ENCODE results near the gene ZNF862.

ZNF862 gene

GRCh38 chr7:149846436-149847046 is 8.4 kb downstream of the ZNF862 start:
- peak; percentile 31 for DNase-seq (ENCODE audit: low read depth)
- no peak for TF ChIP-seq POLR2A (IDR thresholded peaks at IDR 0.05; ENCODE audit: extremely low read depth, insufficient read length)
- no peak for TF ChIP-seq MYC (IDR thresholded peaks at IDR 0.05; ENCODE audit: low read depth, low read length)
- TF ChIP-seq, protein P1, sequence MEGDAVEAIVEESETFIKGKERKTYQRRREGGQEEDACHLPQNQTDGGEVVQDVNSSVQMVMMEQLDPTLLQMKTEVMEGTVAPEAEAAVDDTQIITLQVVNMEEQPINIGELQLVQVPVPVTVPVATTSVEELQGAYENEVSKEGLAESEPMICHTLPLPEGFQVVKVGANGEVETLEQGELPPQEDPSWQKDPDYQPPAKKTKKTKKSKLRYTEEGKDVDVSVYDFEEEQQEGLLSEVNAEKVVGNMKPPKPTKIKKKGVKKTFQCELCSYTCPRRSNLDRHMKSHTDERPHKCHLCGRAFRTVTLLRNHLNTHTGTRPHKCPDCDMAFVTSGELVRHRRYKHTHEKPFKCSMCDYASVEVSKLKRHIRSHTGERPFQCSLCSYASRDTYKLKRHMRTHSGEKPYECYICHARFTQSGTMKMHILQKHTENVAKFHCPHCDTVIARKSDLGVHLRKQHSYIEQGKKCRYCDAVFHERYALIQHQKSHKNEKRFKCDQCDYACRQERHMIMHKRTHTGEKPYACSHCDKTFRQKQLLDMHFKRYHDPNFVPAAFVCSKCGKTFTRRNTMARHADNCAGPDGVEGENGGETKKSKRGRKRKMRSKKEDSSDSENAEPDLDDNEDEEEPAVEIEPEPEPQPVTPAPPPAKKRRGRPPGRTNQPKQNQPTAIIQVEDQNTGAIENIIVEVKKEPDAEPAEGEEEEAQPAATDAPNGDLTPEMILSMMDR (IDR thresholded peaks at IDR 0.05; ENCODE audit: low read depth, low read length): no peak
- no peak for TF ChIP-seq MAX (IDR thresholded peaks at IDR 0.05; ENCODE audit: low read depth, low read length)
- no peak overlapping the region for H3K4me3 ChIP-seq (ENCODE audit: low read depth, low read length)

DNA sequence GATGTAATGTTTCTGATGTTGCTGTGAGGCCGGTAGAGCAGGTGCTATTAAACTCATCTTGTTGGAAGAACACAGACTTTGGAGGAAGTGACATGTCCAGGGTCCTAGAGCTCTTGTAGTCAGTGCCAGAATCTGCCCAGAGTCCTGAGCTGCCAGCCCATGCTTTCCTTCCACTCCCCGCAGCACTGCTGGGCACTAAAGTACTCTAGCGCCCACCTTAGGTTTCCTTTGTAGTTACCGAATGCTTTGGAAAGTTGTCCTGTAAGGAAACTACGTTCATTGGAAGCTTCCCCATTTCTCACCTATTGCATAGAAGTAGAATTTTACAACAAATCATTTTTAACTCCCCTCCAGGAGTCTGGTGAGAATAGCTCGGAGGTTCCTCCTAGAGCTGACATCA is 11.0 kb downstream of the ZNF862 start:
- no peak overlapping the region for H3K4me3 ChIP-seq (ENCODE audit: low read depth, low read length)

GRCh38 chr7:149850007-149850594 is 11.9 kb downstream of the ZNF862 start:
- TF ChIP-seq MAX (IDR thresholded peaks at IDR 0.05; ENCODE audit: low read depth, low read length): no peak
- TF ChIP-seq MYC (IDR thresholded peaks at IDR 0.05; ENCODE audit: low read depth, low read length): no peak
- DNase-seq (ENCODE audit: low read depth): no peak
- H3K4me3 ChIP-seq (ENCODE audit: low read depth, low read length): no peak overlapping the region

More for the DNA sequence above, 11.0 kb downstream of the ZNF862 start:
- TF ChIP-seq MYC (IDR thresholded peaks at IDR 0.05; ENCODE audit: low read depth, low read length): no peak
- TF ChIP-seq, protein P1 (IDR thresholded peaks at IDR 0.05; ENCODE audit: low read depth, low read length): peak; percentile 10
- DNase-seq (ENCODE audit: low read depth): no peak

DNA sequence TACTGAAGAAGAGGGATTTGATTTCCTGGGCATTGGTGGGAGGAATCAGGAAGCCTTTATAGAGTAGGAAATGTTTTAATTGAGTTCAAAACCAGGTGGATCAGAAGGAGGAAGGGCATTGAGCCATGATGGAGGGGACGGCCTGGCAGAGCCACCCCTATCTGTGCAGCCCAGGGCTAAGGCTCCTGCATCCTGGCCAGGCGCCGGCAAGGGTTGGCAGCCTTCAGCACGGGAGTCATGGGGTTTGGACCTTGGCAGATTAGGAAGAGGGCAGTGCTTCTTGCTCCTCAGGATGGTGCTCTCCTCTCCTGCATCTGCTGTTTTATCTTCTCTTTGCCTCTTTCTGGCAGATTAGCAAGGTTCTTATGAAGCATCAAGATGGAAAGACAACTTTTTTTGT is 12.5 kb downstream of the ZNF862 start:
- no peak overlapping the region for H3K4me3 ChIP-seq (ENCODE audit: low read depth, low read length)
- no peak for DNase-seq (ENCODE audit: low read depth)
- TF ChIP-seq MAX (IDR thresholded peaks at IDR 0.05; ENCODE audit: low read depth, low read length) (no peak), POLR2A (IDR thresholded peaks at IDR 0.05; ENCODE audit: extremely low read depth, insufficient read length) (no peak), MYC (IDR thresholded peaks at IDR 0.05; ENCODE audit: low read depth, low read length) (no peak)
- TF ChIP-seq, protein P1 (IDR thresholded peaks at IDR 0.05; ENCODE audit: low read depth, low read length): no peak

GRCh38 chr7:149851449-149851848 is 13.3 kb downstream of the ZNF862 start:
- no peak for TF ChIP-seq POLR2A (IDR thresholded peaks at IDR 0.05; ENCODE audit: extremely low read depth, insufficient read length)
- TF ChIP-seq MAX (IDR thresholded peaks at IDR 0.05; ENCODE audit: low read depth, low read length): no peak
- TF ChIP-seq, protein P1 (IDR thresholded peaks at IDR 0.05; ENCODE audit: low read depth, low read length): no peak
- no peak for TF ChIP-seq MYC (IDR thresholded peaks at IDR 0.05; ENCODE audit: low read depth, low read length)
- no peak for DNase-seq (ENCODE audit: low read depth)
- H3K4me3 ChIP-seq (ENCODE audit: low read depth, low read length): no peak overlapping the region

DNA sequence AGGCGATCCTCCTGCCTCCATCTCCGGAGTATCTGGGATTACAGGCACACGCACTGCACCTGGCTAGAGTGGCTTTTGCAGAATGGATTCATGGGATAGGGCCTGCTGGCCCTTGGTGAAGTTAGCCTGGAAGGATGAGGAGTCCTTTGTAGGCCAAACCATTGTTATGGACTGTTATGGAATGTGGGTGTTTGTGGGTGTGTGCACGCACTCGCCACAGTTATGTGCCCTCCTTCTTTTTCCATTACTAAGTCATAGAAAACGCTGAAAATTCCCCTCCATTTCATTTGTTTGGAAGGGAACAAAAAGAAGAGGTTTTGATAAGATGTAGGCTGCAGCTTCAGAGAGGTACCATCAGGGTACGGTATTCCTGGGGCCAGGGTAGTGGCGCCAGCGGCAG is 15.0 kb downstream of the ZNF862 start:
- no peak overlapping the region for H3K4me3 ChIP-seq (ENCODE audit: low read depth, low read length)
- TF ChIP-seq MYC (IDR thresholded peaks at IDR 0.05; ENCODE audit: low read depth, low read length) (no peak), MAX (IDR thresholded peaks at IDR 0.05; ENCODE audit: low read depth, low read length) (no peak), POLR2A (IDR thresholded peaks at IDR 0.05; ENCODE audit: extremely low read depth, insufficient read length) (no peak)
- TF ChIP-seq, protein P1 (IDR thresholded peaks at IDR 0.05; ENCODE audit: low read depth, low read length): no peak
- DNase-seq (ENCODE audit: low read depth): no peak
